HepG2 (cell line): Measurements from ENCODE around the gene PHACTR1.

Source experiments
- CTCF ChIP-seq: sonication (generic); formaldehyde crosslinking; IDR thresholded peaks from 2 replicates; pipeline ENCODE4 v1.5.0; 2020; ENCODE audit warnings: mild to moderate bottlenecking, missing genetic modification reagents, moderate library complexity
- GRHL1 ChIP-seq: sonication (generic); formaldehyde crosslinking; conservative IDR thresholded peaks from 2 replicates; pipeline ENCODE4 v1.8.0; 2022; ENCODE audit warnings: missing genetic modification reagents
- NR3C1 ChIP-seq: sonication (generic); formaldehyde crosslinking; IDR thresholded peaks from 2 replicates; pipeline ENCODE4 v1.4.0; 2020; ENCODE audit warnings: missing genetic modification reagents
- ZNF251 ChIP-seq: sonication (generic); formaldehyde crosslinking; IDR thresholded peaks from 2 replicates; pipeline ENCODE4 v1.9.0; 2021; ENCODE audit warnings: mild to moderate bottlenecking, missing genetic modification reagents
- ZNF367 ChIP-seq: sonication (generic); formaldehyde crosslinking; IDR thresholded peaks from 2 replicates; pipeline ENCODE4 v1.4.0; 2020; ENCODE audit warnings: missing genetic modification reagents, borderline replicate concordance
- ZSCAN22 ChIP-seq: sonication (generic); formaldehyde crosslinking; IDR thresholded peaks from 2 replicates; pipeline ENCODE4 v1.4.0; 2020; ENCODE audit warnings: mild to moderate bottlenecking, missing genetic modification reagents

DNA sequence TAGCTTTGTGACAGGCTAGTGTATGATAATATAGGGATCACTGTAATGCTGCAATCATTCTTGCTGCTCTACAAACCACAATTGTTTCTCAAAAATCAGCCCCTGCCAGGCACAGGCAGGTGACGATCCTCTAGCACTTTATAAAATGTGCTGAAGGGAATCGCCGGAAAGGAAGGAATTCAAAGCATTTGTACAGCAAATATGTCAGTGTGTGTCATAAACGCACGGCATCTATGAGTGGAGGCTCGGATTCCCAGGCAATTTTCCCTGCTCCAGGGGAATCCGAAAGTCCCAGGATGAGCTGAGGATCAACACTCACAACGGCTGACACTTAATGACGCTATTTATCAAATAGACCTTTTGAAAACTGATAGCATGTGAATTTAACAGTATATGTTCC lies 1.4 kb downstream of the PHACTR1 start:
- no peak for TF ChIP-seq ZNF367 (CRISPR knock-in tag)
- no peak for TF ChIP-seq CTCF (CRISPR knock-in tag)
- TF ChIP-seq GRHL1 (CRISPR knock-in tag) = no peak
- TF ChIP-seq ZNF251 (CRISPR knock-in tag) = no peak
- TF ChIP-seq ZSCAN22 (CRISPR knock-in tag) = no peak
- no peak for TF ChIP-seq NR3C1
